HG02840 (cell line): Measurements from ENCODE around the gene LAYN.

ENCODE experiments used
- ATAC-seq: cut with Tn5 transposase; IDR thresholded peaks from one replicate; pipeline ENCODE4 v1.9.1; 2021; ENCODE audit warnings: mild to moderate bottlenecking, moderate library complexity, moderate number of reproducible peaks; ENCODE audit not compliant: unreplicated experiment, low FRiP score

Gene LAYN

DNA sequence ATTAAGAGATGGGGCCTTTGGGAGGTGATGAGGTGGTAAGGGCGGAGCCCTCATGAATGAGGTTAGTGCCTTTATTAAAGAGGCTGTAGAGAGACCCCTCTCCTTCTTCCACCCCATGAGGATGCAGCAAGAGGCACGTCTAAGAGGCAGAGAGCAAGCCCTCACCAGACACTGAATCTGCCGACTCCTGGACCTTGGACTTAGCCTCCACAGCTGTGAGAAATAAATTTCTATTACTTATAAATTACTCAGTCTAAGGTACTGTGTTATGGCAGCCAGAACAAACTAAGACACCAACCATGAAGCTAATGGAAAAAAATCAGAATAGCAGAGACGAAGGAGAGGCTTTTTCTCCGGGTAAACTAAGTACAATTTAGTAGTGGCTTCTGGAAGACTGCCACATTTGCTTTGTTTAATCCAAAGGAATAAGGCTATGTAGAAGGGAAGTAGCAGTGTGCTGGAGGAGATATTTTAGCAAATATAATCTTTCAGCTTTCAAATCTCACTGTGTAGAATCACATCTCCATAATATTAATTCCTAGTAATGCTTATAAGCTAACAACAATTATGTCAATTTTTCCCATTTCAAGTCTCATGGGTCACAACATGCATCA is 49.5 kb downstream of the LAYN start:
- ATAC-seq = no peak

DNA sequence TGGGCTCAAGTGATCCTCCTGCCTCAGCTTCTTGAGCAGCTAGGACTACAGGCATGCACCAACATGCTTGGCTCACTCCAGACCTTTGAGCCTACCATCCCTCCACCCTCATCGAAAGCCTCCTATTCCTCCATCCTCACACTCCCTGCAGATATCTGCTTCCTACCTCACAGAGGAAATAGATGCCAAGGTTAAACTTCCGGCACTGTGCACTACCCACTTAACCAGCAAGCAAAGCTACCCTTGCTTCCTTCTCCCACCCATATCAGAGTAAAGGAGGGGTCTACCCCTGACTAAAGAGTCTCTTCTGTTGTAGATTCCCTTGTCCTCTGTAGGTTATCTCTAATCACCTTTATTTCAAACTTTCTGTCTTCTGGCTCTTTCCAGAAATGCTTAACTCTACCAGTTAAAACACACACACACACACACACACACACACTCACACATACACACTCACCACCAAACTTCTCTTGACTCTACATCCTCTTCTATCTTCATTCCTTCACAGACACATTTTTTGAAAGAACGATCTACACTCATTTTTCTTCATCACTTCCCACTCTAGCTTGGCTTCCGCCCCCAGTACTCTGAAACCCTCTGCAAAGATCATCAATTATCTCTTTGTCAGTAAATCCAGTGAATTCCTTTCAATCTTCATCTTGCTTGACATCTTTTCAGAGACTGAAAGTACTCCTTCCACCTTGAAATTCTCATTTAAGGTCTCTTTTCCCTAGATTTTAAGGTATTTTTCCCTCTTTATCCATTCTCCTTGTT is 50.9 kb downstream of the LAYN start:
- ATAC-seq = no peak

- ATAC-seq = no peak
Measured at GRCh38 chr11:111592491-111592890, 52.0 kb downstream of the LAYN start.

- ATAC-seq = no peak
Measured at GRCh38 chr11:111596319-111596718, 55.8 kb downstream of the LAYN start.

GRCh38 chr11:111598148-111598547 is 57.6 kb downstream of the LAYN start:
- ATAC-seq = no peak

- no peak for ATAC-seq
Measured at GRCh38 chr11:111598559-111598958, 58.0 kb downstream of the LAYN start.

- ATAC-seq = no peak
Measured at GRCh38 chr11:111601636-111601978, 61.1 kb downstream of the LAYN start.

DNA sequence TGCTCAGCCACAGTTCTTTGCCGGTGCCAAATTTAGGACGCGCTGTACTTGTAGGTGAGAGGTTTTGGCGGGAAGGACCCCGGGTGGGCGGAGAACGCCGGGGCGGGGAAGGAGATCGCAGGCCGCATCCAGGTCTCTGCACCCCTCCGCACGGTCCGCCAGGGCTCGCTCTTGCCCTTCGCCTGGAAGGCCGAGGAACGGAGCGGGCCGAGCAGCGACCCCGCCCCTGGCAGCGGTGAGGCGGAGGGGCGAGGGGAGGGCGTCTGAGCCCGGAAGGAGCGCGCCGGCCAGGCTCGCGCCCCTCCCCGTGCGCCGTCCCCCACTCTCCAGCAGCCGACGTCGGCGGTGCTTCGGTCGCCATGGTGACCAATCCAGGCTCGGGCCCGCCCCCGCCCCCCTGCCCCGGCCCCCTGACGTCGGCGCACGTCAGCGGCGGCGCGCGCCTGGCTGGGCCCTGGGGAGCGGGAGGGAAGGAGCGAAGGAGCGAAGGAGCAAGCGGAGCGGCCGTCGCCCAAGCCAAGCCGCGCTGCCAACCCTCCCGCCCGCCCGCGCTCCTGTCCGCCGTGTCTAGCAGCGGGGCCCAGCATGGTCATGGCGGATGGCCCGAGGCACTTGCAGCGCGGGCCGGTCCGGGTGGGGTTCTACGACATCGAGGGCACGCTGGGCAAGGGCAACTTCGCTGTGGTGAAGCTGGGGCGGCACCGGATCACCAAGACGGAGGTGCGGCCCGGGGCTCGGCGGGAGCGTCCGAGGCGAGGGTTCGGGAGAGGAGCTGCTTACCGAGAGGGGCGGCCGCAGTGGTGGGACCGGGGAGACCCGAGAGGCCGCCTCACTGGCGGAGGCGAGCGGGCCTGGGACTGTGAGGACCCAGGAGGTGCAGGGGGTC is 61.7 kb downstream of the LAYN start, which contains the start of gene SIK2:
SIK2 (plus strand) TSS at position 471 of the 886 bp plus-strand sequence; CDS start at position 586, 115 bp downstream.
- peak; percentile 79 for ATAC-seq

DNA sequence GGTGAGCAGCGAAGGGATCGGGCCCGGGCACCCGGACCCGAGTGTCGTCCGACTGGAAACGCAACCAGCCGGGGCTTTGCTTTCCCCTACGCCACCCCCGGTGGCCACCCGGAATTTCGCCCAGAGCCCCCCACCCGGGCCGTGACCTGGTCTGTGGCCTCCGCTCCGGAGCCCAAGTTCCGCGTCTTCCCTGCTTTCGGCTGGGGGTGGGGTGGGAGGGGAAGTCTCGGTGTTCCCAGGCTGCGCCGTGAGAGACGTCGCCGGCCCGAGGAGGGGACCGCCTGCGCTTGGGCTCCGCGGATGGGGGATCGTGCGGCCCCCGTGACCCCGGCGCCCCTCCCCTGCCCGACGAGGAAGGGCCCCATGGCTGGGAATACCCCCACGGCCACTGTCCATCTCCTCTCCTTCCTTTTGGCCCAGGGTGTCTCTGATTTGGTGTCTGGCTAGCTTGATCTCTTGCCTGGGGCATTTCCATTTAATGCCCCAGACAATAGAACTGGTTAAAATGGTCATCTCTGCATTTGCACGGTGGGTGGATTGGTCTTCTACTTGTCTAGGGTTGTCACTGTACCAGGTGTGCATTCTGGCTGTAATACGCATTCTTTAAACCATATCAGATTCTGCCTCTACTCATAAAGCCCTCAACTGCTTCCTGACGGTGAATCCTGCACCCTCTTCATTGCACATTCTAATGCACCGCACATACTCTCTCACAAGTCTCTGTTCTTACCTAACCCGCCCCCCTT is 62.5 kb downstream of the LAYN start:
- peak; percentile 1 for ATAC-seq

DNA sequence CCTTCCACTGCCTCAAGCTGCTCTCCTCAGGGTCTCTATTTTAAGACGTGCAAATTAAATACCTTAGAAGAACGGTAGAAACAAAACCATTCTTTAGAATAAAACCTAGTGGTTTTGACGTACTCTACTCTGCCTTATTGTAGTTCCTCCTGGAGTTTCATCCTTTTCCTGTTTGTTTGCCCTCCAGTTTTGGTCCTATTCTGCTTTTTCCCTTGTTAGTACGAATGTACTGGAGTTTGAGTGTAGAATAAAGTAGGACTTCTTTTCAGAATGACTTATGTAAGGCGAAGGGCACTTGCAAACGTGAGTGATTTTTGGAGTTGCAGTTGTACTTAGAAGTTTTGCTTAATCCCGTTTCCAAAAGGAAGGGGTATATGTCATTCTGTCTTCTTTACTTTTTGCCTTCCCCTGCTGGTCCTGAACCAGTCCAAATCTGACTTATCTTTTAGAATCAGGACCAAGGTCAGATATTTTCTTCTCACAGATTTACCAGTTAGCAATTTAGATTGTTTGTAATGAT is 63.2 kb downstream of the LAYN start:
- ATAC-seq = no peak

- ATAC-seq = no peak
Measured at GRCh38 chr11:111604392-111605009, 64.0 kb downstream of the LAYN start.

GRCh38 chr11:111605681-111606080 is 65.2 kb downstream of the LAYN start:
- no peak for ATAC-seq

DNA sequence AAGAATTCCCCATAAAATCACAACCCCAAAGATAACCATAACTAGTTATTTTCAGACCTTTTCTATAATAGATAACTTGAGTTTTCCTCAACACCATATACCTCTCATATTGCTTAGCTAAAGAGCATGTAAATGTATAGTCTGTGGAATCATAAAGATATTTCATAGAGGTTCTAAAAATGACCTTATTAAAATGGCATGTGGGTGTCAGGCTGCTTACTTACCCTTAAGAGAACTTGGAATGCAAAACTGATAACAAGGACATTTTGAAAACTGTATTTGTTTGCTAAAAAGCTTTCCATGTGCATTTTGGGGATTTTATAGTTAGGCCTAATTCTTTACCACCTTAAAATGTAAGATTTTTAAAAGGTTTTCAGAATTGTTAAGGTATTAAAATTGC is 66.5 kb downstream of the LAYN start:
- ATAC-seq = no peak

GRCh38 chr11:111607751-111608150 is 67.2 kb downstream of the LAYN start:
- ATAC-seq = no peak
